GM21737 (cell line): ENCODE measurements around the gene FXYD6.

Experiments used
- ATAC-seq: cut with Tn5 transposase; IDR thresholded peaks from one replicate; pipeline ENCODE4 v1.9.1; 2021; ENCODE audit warnings: mild to moderate bottlenecking, moderate library complexity; ENCODE audit not compliant: unreplicated experiment

FXYD6 gene

GRCh38 chr11:117796456-117796871, 80.0 kb downstream of the FXYD6 start:
- ATAC-seq: no peak

- ATAC-seq: no peak
Measured at GRCh38 chr11:117795638-117796455, 80.6 kb downstream of the FXYD6 start.

- no peak for ATAC-seq
Measured at GRCh38 chr11:117794772-117795629, 81.5 kb downstream of the FXYD6 start.

GRCh38 chr11:117794135-117794534, 82.3 kb downstream of the FXYD6 start:
- no peak for ATAC-seq

- no peak for ATAC-seq
Measured at GRCh38 chr11:117793583-117793982, 82.9 kb downstream of the FXYD6 start.

GRCh38 chr11:117792992-117793391, 83.5 kb downstream of the FXYD6 start:
- no peak for ATAC-seq

- ATAC-seq: no peak
Measured at GRCh38 chr11:117792241-117792640, 84.2 kb downstream of the FXYD6 start.

- no peak for ATAC-seq
Measured at GRCh38 chr11:117790279-117790678, 86.2 kb downstream of the FXYD6 start.

- no peak for ATAC-seq
Measured at GRCh38 chr11:117789241-117789640, 87.2 kb downstream of the FXYD6 start.
